ENCODE measurements around the gene UGT3A2. TPM values are rescaled to one million over a fixed set of nuclear protein-coding genes. Genes with fewer than 3 reads are reported as not detected.

UGT3A2 gene
- total RNA-seq (2021) (528 and 529 TPM in 2 replicates), Bru-seq, nascent RNA (percentile 100 among the genes with signal in this experiment), BruChase-seq, experiment 1, labeled RNA remaining after a 2-hour chase (percentile 98 among the genes with signal in this experiment), BruChase-seq, experiment 2, labeled RNA remaining after a 6-hour chase (percentile 98 among the genes with signal in this experiment)
- long read RNA-seq, transcript UGT3A2-204 (6 exons, 1,924 nt): minor isoform, 127 of 1,320 reads
- long read RNA-seq, transcript UGT3A2-202 (6 exons, 1,476 nt): minor isoform, 5 of 1,320 reads
- long read RNA-seq, transcript UGT3A2-201 (7 exons, 2,355 nt): major isoform, 929 of 1,320 reads
- long read RNA-seq, partial matches to known transcripts: 82 of 1,320 reads
- long read RNA-seq, other reads (novel, unspliced or antisense): 177 of 1,320 reads

- no TSS peak for BruUV-seq (replicated peaks)
- TF ChIP-seq CTCF (conservative IDR thresholded peaks at IDR 0.05; ENCODE audit: low read depth, low read length): no peak
- TF ChIP-seq EZH2 (IDR thresholded peaks at IDR 0.05; ENCODE audit: borderline replicate concordance, low read depth, low read length, poor library complexity, severe bottlenecking): no peak
- Histone ChIP-seq H3K4me1 (ENCODE audit: insufficient read depth, low read length, poor library complexity, severe bottlenecking) (peaks cover 33% of the 10 kb centered on the region), H3K27ac (ENCODE audit: low read depth, low read length, poor library complexity, severe bottlenecking) (peak within 1 kb of the TSS; percentile 97), H3K36me3 (ENCODE audit: insufficient read depth, low read length, poor library complexity, severe bottlenecking) (peaks cover 32% of the 10 kb centered on the region), H3K9me3 (ENCODE audit: low read depth, low read length, poor library complexity, severe bottlenecking) (peaks cover 11% of the 10 kb centered on the region), H3K27me3 (replicated peaks; ENCODE audit: insufficient read depth, low read depth, low read length, poor library complexity) (no peaks in the 10 kb centered on the region), H3K4me3 (ENCODE audit: low read depth, low read length, poor library complexity, severe bottlenecking) (peak within 1 kb of the TSS; percentile 87)
- peak; percentile 92 for DNase-seq (ENCODE audit: low spot score)
- intact Hi-C loops (cut with micrococcal nuclease; ENCODE audit: unreplicated experiment): loop anchor here (5.0 kb wide), 3 partner anchors 176 to 1511 kb away; partner anchors contain the start of gene NADK2
- ChIA-PET CTCF (interaction anchor here (2.5 kb wide), 1 partner anchor 12 kb away, joined by 15 read pairs; no protein-coding TSS in a partner anchor), POLR2A (ENCODE audit: low non-redundant PET) (interaction anchor here (1.0 kb wide), 1 partner anchor 10 kb away, joined by 3 read pairs; no protein-coding TSS in a partner anchor)
These were observed at the start of gene UGT3A2 for GRCh38 chr5:36066540-36067210. Gene UGT3A2 (minus strand): TSS chr5:36066882. CDS start chr5:36066789, 93 bp downstream.

GRCh38 chr5:36111238-36111637 is 44.6 kb upstream of the UGT3A2 start:
- Histone ChIP-seq H3K27ac (ENCODE audit: low read depth, low read length, poor library complexity, severe bottlenecking) (no peak overlapping the region), H3K9me3 (ENCODE audit: low read depth, low read length, poor library complexity, severe bottlenecking) (no peaks in the 10 kb centered on the region), H3K36me3 (ENCODE audit: insufficient read depth, low read length, poor library complexity, severe bottlenecking) (peaks cover 5% of the 10 kb centered on the region), H3K4me1 (ENCODE audit: insufficient read depth, low read length, poor library complexity, severe bottlenecking) (no peaks in the 10 kb centered on the region), H3K27me3 (replicated peaks; ENCODE audit: insufficient read depth, low read depth, low read length, poor library complexity) (no peaks in the 10 kb centered on the region), H3K4me3 (ENCODE audit: low read depth, low read length, poor library complexity, severe bottlenecking) (no peak overlapping the region)
- ChIA-PET POLR2A (ENCODE audit: low non-redundant PET) (no interaction called here), CTCF (no interaction called here)
- TF ChIP-seq EZH2 (IDR thresholded peaks at IDR 0.05; ENCODE audit: borderline replicate concordance, low read depth, low read length, poor library complexity, severe bottlenecking) (no peak), CTCF (conservative IDR thresholded peaks at IDR 0.05; ENCODE audit: low read depth, low read length) (no peak)
- no peak for DNase-seq (ENCODE audit: low spot score)
- intact Hi-C loops (cut with micrococcal nuclease; ENCODE audit: unreplicated experiment): no loop called here
- no TSS peak for BruUV-seq (replicated peaks)

- DNase-seq (ENCODE audit: low spot score): no peak
- no TSS peak for BruUV-seq (replicated peaks)
- intact Hi-C loops (cut with micrococcal nuclease; ENCODE audit: unreplicated experiment): no loop called here
These were observed 42.2 kb upstream of the UGT3A2 start for GRCh38 chr5:36108758-36109460.

More at GRCh38 chr5:36108758-36109460, 42.2 kb upstream of the UGT3A2 start:
- CTCF ChIA-PET: no interaction called here
- Histone ChIP-seq H3K27me3 (replicated peaks; ENCODE audit: insufficient read depth, low read depth, low read length, poor library complexity) (no peaks in the 10 kb centered on the region), H3K4me3 (ENCODE audit: low read depth, low read length, poor library complexity, severe bottlenecking) (no peak overlapping the region), H3K36me3 (ENCODE audit: insufficient read depth, low read length, poor library complexity, severe bottlenecking) (peaks cover 10% of the 10 kb centered on the region), H3K9me3 (ENCODE audit: low read depth, low read length, poor library complexity, severe bottlenecking) (no peaks in the 10 kb centered on the region), H3K4me1 (ENCODE audit: insufficient read depth, low read length, poor library complexity, severe bottlenecking) (no peaks in the 10 kb centered on the region), H3K27ac (ENCODE audit: low read depth, low read length, poor library complexity, severe bottlenecking) (no peak overlapping the region)
- POLR2A ChIA-PET (ENCODE audit: low non-redundant PET): no interaction called here
- no peak for TF ChIP-seq EZH2 (IDR thresholded peaks at IDR 0.05; ENCODE audit: borderline replicate concordance, low read depth, low read length, poor library complexity, severe bottlenecking)
- no peak for TF ChIP-seq CTCF (conservative IDR thresholded peaks at IDR 0.05; ENCODE audit: low read depth, low read length)

Measured in A673 (cell line).